ENCODE results near the gene TCERG1.
"Not testable (repeated sequence)": the region's sequence is repeated elsewhere in the genome, so short reads cannot be mapped to it uniquely, and the experiment has no call there.

The TCERG1 gene

GRCh38 chr5:146553446-146553845 is 106.3 kb downstream of the TCERG1 start:
- POLR2A ChIA-PET: no interaction called here
- CTCF ChIA-PET: interaction anchor here (1.8 kb wide), 1 partner anchor 12 kb away, joined by 7 read pairs; no protein-coding TSS in a partner anchor
- TF ChIP-seq NFRKB (IDR thresholded peaks at IDR 0.05) (no peak), CTBP1 (IDR thresholded peaks at IDR 0.05; ENCODE audit: borderline replicate concordance) (no peak)
- DNase-seq (ENCODE audit: extremely low spot score): no peak

DNA sequence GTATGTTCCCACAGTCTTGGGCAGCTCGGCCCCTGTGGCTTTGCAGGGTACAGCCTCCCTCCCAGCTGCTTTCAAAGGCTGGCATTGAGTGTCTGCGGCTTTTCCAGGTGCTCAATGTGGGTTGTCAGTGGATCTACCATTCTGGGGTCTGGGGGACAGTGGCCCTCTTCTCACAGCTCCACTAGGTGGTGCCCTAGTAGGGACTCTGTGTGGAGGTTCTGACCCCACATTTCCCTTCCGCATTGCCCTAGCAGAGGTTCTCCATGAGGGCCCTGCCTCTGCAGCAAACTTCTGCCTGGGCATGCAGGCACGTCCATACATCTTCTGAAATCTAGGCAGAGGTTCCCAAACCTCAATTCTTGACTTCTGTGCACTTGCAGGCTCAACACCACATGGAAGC is 109.8 kb downstream of the TCERG1 start:
- POLR2A ChIA-PET; DNase-seq (ENCODE audit: extremely low spot score); CTCF ChIA-PET: not testable (repeated sequence)

- POLR2A ChIA-PET: no interaction called here
- CTCF ChIA-PET: no interaction called here
- TF ChIP-seq FOXK2 (IDR thresholded peaks at IDR 0.05): no peak
- TF ChIP-seq ZNF384 (IDR thresholded peaks at IDR 0.05): no peak
- no peak for TF ChIP-seq CTBP1 (IDR thresholded peaks at IDR 0.05; ENCODE audit: borderline replicate concordance)
- no peak for TF ChIP-seq TARDBP (IDR thresholded peaks at IDR 0.05)
- no peak for TF ChIP-seq SP1 (IDR thresholded peaks at IDR 0.05)
- TF ChIP-seq, protein P1, sequence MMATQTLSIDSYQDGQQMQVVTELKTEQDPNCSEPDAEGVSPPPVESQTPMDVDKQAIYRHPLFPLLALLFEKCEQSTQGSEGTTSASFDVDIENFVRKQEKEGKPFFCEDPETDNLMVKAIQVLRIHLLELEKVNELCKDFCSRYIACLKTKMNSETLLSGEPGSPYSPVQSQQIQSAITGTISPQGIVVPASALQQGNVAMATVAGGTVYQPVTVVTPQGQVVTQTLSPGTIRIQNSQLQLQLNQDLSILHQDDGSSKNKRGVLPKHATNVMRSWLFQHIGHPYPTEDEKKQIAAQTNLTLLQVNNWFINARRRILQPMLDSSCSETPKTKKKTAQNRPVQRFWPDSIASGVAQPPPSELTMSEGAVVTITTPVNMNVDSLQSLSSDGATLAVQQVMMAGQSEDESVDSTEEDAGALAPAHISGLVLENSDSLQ (IDR thresholded peaks at IDR 0.05): no peak
- no peak for DNase-seq (ENCODE audit: extremely low spot score)
Measured at GRCh38 chr5:146560205-146560812, 113.2 kb downstream of the TCERG1 start.
